Caco-2 (cell line): Measurements from ENCODE around the gene RIN3. TPM values are rescaled to one million over a fixed set of nuclear protein-coding genes. Genes with fewer than 3 reads are reported as not detected.

Experiments
- BruUV-seq: library from RNA; stranded (reverse); fragments of 400-500 nt; replicated peaks from 2 replicates; lab custom pipeline; 2021; lab: Mats Ljungman, UMichigan
- CTCF ChIA-PET: fragments of 300-600 bp; sonication (Branson Sonifier 250); formaldehyde crosslinking; loops from one replicate; lab custom pipeline; 2022; ENCODE audit warnings: antibody characterized with exemption; lab: Charles Lee
- POLR2A ChIA-PET: fragments of 300-600 bp; sonication (Branson Sonifier 250); formaldehyde crosslinking; loops from one replicate; lab custom pipeline; 2022; ENCODE audit warnings: antibody characterized with exemption; lab: Charles Lee
- DNase-seq, 2 experiments: peaks; one replicate each; pipeline versions ENCODE4 v3.0.0 to v3.0.0-alpha.2; 2020 to 2022
- H3K27me3 ChIP-seq: replicated peaks from 2 replicates; pipeline ENCODE4 v1.6.0; 2011; ENCODE audit warnings: low read length; ENCODE audit not compliant: control insufficient read depth, insufficient read depth
- H3K36me3 ChIP-seq: 2 replicates; pipeline ENCODE4 v1.5.1; 2011; ENCODE audit warnings: low read length; ENCODE audit not compliant: control insufficient read depth, insufficient read depth
- H3K4me1 ChIP-seq: fragments of 250-450 bp; sonication (Bioruptor Pico); 2 replicates; pipeline ENCODE4 v1.5.1; 2020; ENCODE audit warnings: mild to moderate bottlenecking
- H3K4me3 ChIP-seq: 2 replicates; pipeline ENCODE4 v1.5.1; 2011; ENCODE audit warnings: low read depth, mild to moderate bottlenecking, control low read depth, low read length
- H3K9me3 ChIP-seq: fragments of 250-450 bp; sonication (Bioruptor Pico); 2 replicates; pipeline ENCODE4 v1.5.1; 2020; ENCODE audit warnings: mild to moderate bottlenecking, moderate library complexity
- H3K27ac Mint-ChIP-seq: one replicate; pipeline ENCODE4 v1.8.0; 2022; ENCODE audit warnings: mixed read lengths; ENCODE audit not compliant: unreplicated experiment
- H3K27me3 Mint-ChIP-seq: one replicate; pipeline ENCODE4 v1.8.0; 2022; ENCODE audit warnings: mixed read lengths; ENCODE audit not compliant: insufficient read depth, unreplicated experiment
- H3K36me3 Mint-ChIP-seq: one replicate; pipeline ENCODE4 v1.8.0; 2022; ENCODE audit warnings: mild to moderate bottlenecking, mixed read lengths; ENCODE audit not compliant: insufficient read depth, unreplicated experiment
- H3K4me1 Mint-ChIP-seq: one replicate; pipeline ENCODE4 v1.8.0; 2022; ENCODE audit warnings: low read depth, mixed read lengths; ENCODE audit not compliant: unreplicated experiment
- H3K4me3 Mint-ChIP-seq: one replicate; pipeline ENCODE4 v1.8.0; 2022; ENCODE audit warnings: mild to moderate bottlenecking, moderate library complexity, mixed read lengths; ENCODE audit not compliant: unreplicated experiment
- H3K9me3 Mint-ChIP-seq: one replicate; pipeline ENCODE4 v1.8.0; 2022; ENCODE audit warnings: mixed read lengths; ENCODE audit not compliant: unreplicated experiment
- CTCF ChIP-seq, 2 experiments: fragments of 200-600 bp in 1 of 2; IDR thresholded peaks; 1 replicate in 1 of 2; 2 replicates in 1 of 2; pipeline versions ENCODE4 v1.5.1 to v1.8.0; 2011 to 2022; ENCODE audit warnings: antibody characterized with exemption in 1 of 2, control low read depth in 1 of 2, inconsistent platforms in 1 of 2, low read depth in 1 of 2, low read length in 1 of 2, mild to moderate bottlenecking in 1 of 2, moderate library complexity in 1 of 2; ENCODE audit not compliant: insufficient read depth in 1 of 2, severe bottlenecking in 1 of 2, unreplicated experiment in 1 of 2
- intact Hi-C: fragments of 100-400 bp; cut with micrococcal nuclease; formaldehyde crosslinking; loops from one replicate; pipeline ENCODE4 v1.10.0; 2022; ENCODE audit not compliant: unreplicated experiment
- total RNA-seq: library from RNA; stranded (reverse); gene quantifications from 2 replicates; pipeline ENCODE4 v1.2.3, GENCODE V29; 2022

RIN3 gene
- total RNA-seq, 1 experiment from 2014 or later, result 20.7 TPM

GRCh38 chr14:92496191-92496857 is 17.3 kb upstream of the RIN3 start:
- Mint-ChIP-seq H3K27me3 (no peaks in the 10 kb centered on the region), H3K27ac (no peak overlapping the region), H3K9me3 (no peaks in the 10 kb centered on the region), H3K4me3 (no peak overlapping the region), H3K4me1 (no peaks in the 10 kb centered on the region), H3K36me3 (no peaks in the 10 kb centered on the region)
- no TSS peak for BruUV-seq
- Histone ChIP-seq H3K27me3 (no peaks in the 10 kb centered on the region), H3K9me3 (no peaks in the 10 kb centered on the region), H3K4me3 (no peak overlapping the region), H3K36me3 (no peaks in the 10 kb centered on the region), H3K4me1 (no peaks in the 10 kb centered on the region)
- POLR2A ChIA-PET, result no interaction called here
- intact Hi-C loops, result no loop called here
- no peak for DNase-seq
- TF ChIP-seq CTCF (IDR thresholded peaks at IDR 0.05; ENCODE audit: insufficient read depth in 1 of 2, low read depth in 1 of 2, low read length in 1 of 2, severe bottlenecking in 1 of 2, unreplicated experiment in 1 of 2), result no peak
- CTCF ChIA-PET, result no interaction called here

GRCh38 chr14:92497391-92497790 is 16.2 kb upstream of the RIN3 start:
- no peak for TF ChIP-seq CTCF (IDR thresholded peaks at IDR 0.05; ENCODE audit: insufficient read depth in 1 of 2, low read depth in 1 of 2, low read length in 1 of 2, severe bottlenecking in 1 of 2, unreplicated experiment in 1 of 2)
- Histone ChIP-seq H3K27me3 (no peaks in the 10 kb centered on the region), H3K36me3 (no peaks in the 10 kb centered on the region), H3K4me3 (no peak overlapping the region), H3K4me1 (peaks cover 7% of the 10 kb centered on the region; the same call in 1 of the 2 replicates), H3K9me3 (no peaks in the 10 kb centered on the region)
- Mint-ChIP-seq H3K27me3 (no peaks in the 10 kb centered on the region), H3K36me3 (no peaks in the 10 kb centered on the region), H3K4me1 (no peaks in the 10 kb centered on the region), H3K4me3 (no peak overlapping the region), H3K9me3 (no peaks in the 10 kb centered on the region), H3K27ac (no peak overlapping the region)
- CTCF ChIA-PET, result interaction anchor here (0.9 kb wide), 1 partner anchor 193 kb away, joined by 8 read pairs; no protein-coding TSS in a partner anchor
- no TSS peak for BruUV-seq
- no peak for DNase-seq
- intact Hi-C loops, result no loop called here
- POLR2A ChIA-PET, result no interaction called here

- no peaks in the 10 kb centered on the region for H3K9me3 Mint-ChIP-seq
- H3K4me1 ChIP-seq, result peaks cover 24% of the 10 kb centered on the region
- H3K4me3 Mint-ChIP-seq, result no peak overlapping the region
- POLR2A ChIA-PET, result no interaction called here
- no TSS peak for BruUV-seq
- H3K36me3 Mint-ChIP-seq, result peaks cover 13% of the 10 kb centered on the region
- CTCF ChIA-PET, result interaction anchor here (0.7 kb wide), 1 partner anchor 1156 kb away, joined by 6 read pairs; no protein-coding TSS in a partner anchor
- no peaks in the 10 kb centered on the region for H3K9me3 ChIP-seq
- peaks cover 14% of the 10 kb centered on the region for H3K4me1 Mint-ChIP-seq
- DNase-seq, result no peak
- H3K36me3 ChIP-seq, result no peaks in the 10 kb centered on the region
- intact Hi-C loops, result no loop called here
- H3K27ac Mint-ChIP-seq, result no peak overlapping the region
- TF ChIP-seq CTCF (IDR thresholded peaks at IDR 0.05; ENCODE audit: insufficient read depth in 1 of 2, low read depth in 1 of 2, low read length in 1 of 2, severe bottlenecking in 1 of 2, unreplicated experiment in 1 of 2), result no peak
- H3K4me3 ChIP-seq, result no peak overlapping the region
- H3K27me3 Mint-ChIP-seq, result no peaks in the 10 kb centered on the region
- no peaks in the 10 kb centered on the region for H3K27me3 ChIP-seq
Measured at GRCh38 chr14:92499234-92499633, 14.3 kb upstream of the RIN3 start.
